ENCODE results near the gene NPAS3. TPM values are rescaled to one million over a fixed set of nuclear protein-coding genes. Genes with fewer than 3 reads are reported as not detected.

Gene NPAS3
- total RNA-seq, 4 donors from 2014 or later = 0.51 to 15.2 (median 6.6) TPM

DNA sequence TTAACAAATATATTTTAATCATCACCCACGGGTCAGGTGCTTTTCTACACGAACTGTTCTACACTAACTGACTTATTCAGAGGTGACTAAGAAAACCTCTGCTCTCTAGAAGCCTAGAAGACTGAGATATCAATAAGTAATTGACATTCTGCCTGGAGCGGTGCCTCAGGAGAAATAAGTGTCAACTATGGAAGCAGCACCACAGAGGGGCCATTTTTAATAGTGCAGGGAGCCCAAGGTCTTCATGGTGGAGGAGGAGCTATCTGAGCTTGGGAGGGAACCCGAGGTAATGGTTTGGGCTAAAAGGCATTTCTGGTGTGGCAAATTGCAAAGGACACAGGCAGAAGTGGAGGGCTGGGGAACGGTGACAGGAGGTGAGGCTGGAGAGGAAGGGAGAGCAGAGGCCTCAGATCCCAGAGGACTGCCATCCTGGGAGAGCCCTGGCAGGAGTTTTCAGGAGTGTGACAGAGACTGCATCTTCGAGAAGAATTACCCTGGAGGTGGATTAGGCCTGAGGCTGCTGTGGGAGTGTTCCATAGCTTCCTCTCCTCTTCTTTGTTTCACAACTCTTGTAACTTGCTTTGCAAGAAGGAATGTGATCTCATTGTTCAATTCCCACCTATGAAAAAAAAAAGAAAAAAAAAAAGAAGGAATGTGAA lies 123.1 kb downstream of the NPAS3 start:
- no peak for DNase-seq
- Histone ChIP-seq H3K9me3 (no peaks in the 10 kb centered on the region), H3K4me3 (no peak overlapping the region), H3K4me1 (no peaks in the 10 kb centered on the region), H3K27me3 (no peaks in the 10 kb centered on the region), H3K36me3 (no peaks in the 10 kb centered on the region), H3K27ac (no peak overlapping the region)
- intact Hi-C loops (cut with DNase I; ENCODE audit: low total_unique reads) = no loop called here
- TF ChIP-seq CTCF (IDR thresholded peaks at IDR 0.05) = no peak
- TF ChIP-seq POLR2A (IDR thresholded peaks at IDR 0.05) = no peak

DNA sequence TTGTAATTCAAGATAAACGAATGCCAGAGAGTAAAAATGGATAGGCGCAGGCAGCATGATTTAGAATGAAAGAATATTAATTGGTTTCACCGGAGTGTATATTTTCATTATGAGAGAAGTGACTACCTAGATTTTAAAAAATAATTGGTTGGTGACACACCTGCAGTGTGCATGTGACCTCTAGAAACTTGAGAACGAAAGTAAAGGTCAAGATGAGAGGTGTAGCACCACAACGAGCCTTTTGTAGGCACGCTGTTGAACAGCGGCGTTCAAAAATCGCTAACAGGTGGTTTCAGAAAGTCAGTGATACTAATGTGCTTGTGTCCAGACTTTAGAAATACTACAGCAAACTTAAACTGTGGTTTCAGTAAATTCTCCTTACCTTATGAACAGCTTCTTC lies 123.8 kb downstream of the NPAS3 start:
- Histone ChIP-seq H3K4me3 (no peak overlapping the region), H3K27ac (no peak overlapping the region), H3K36me3 (no peaks in the 10 kb centered on the region), H3K27me3 (no peaks in the 10 kb centered on the region), H3K9me3 (no peaks in the 10 kb centered on the region), H3K4me1 (no peaks in the 10 kb centered on the region)
- DNase-seq = no peak
- intact Hi-C loops (cut with DNase I; ENCODE audit: low total_unique reads) = no loop called here
- TF ChIP-seq POLR2A (IDR thresholded peaks at IDR 0.05) (no peak), CTCF (IDR thresholded peaks at IDR 0.05) (no peak)

DNA sequence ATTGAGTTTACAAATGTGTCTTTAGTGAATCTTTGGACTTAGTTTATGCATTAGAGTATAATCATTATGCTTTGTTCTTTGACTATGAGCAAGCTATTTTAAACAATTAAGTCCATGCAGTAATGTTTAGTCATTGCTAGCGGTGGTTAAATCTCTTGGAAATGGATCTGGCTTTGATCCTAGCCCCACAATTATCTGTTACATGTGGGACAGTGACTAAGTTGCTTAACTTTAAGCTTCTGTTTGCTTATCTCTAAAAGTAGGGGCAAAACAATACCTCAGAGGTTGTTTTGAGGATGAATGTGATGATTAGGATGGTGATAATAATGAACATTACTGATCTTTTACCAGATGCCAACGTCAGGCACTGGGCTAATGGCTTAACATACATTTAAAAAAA lies 124.2 kb downstream of the NPAS3 start:
- no peak overlapping the region for H3K27ac ChIP-seq
- H3K4me3 ChIP-seq = no peak overlapping the region
- H3K4me1 ChIP-seq = no peaks in the 10 kb centered on the region
- no peak for DNase-seq
- intact Hi-C loops (cut with DNase I; ENCODE audit: low total_unique reads) = no loop called here
- H3K9me3 ChIP-seq = no peaks in the 10 kb centered on the region
- H3K36me3 ChIP-seq = no peaks in the 10 kb centered on the region
- H3K27me3 ChIP-seq = no peaks in the 10 kb centered on the region
- TF ChIP-seq CTCF (IDR thresholded peaks at IDR 0.05) (no peak), POLR2A (IDR thresholded peaks at IDR 0.05) (no peak)

DNA sequence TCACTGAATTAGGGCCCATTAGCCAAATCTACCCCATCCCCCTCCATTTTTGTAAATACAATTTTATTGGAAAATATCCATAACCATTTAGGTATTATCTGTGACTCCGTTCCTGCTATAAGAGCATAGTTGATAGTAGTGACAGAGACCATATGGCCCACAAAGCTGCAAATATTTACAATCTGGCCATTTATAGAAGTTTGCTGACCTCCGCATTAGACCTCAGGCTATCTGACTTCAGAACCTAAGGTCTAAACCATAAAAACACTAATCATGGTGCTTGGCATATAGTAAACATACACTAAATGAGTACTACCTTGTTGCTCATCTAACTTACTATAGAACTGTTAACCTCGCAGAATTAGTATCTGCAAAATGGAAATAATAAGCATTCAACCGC lies 124.8 kb downstream of the NPAS3 start:
- Histone ChIP-seq H3K4me3 (no peak overlapping the region), H3K27ac (no peak overlapping the region), H3K4me1 (no peaks in the 10 kb centered on the region), H3K36me3 (no peaks in the 10 kb centered on the region), H3K27me3 (no peaks in the 10 kb centered on the region), H3K9me3 (no peaks in the 10 kb centered on the region)
- no peak for DNase-seq
- TF ChIP-seq CTCF (IDR thresholded peaks at IDR 0.05) = no peak
- TF ChIP-seq POLR2A (IDR thresholded peaks at IDR 0.05) = no peak
- intact Hi-C loops (cut with DNase I; ENCODE audit: low total_unique reads) = no loop called here

- DNase-seq = no peak
- intact Hi-C loops (cut with DNase I; ENCODE audit: low total_unique reads) = no loop called here
- TF ChIP-seq CTCF (IDR thresholded peaks at IDR 0.05) = no peak
- TF ChIP-seq POLR2A (IDR thresholded peaks at IDR 0.05) = no peak
- Histone ChIP-seq H3K4me3 (no peak overlapping the region), H3K4me1 (no peaks in the 10 kb centered on the region), H3K9me3 (no peaks in the 10 kb centered on the region), H3K27ac (no peak overlapping the region), H3K36me3 (no peaks in the 10 kb centered on the region), H3K27me3 (no peaks in the 10 kb centered on the region)
These were observed 127.0 kb downstream of the NPAS3 start for GRCh38 chr14:33065634-33066033.

Data from uterus (tissue), 4 donors.